Peyer's patch (tissue), 4 donors: ENCODE results near the gene KRT72.

Experiments
- POLR2A ChIP-seq, 2 donors: fragments of 450-650 bp; IDR thresholded peaks; one replicate each; pipeline ENCODE4 v1.5.1; 2017; ENCODE audit warnings: antibody characterized with exemption in 2 of 2, mild to moderate bottlenecking in 2 of 2, moderate library complexity in 2 of 2
- TF ChIP-seq, protein P1 (sequence below), 6 experiments: fragments of 450-650 bp in 4 of 6; fragments of 200-600 bp in 2 of 6; sonication (generic) in 1 of 6; IDR thresholded peaks; one replicate each; pipeline ENCODE4 v1.5.1; 2017 to 2019; ENCODE audit warnings: antibody characterized with exemption in 6 of 6, mild to moderate bottlenecking in 3 of 6, moderate library complexity in 1 of 6

DNA sequence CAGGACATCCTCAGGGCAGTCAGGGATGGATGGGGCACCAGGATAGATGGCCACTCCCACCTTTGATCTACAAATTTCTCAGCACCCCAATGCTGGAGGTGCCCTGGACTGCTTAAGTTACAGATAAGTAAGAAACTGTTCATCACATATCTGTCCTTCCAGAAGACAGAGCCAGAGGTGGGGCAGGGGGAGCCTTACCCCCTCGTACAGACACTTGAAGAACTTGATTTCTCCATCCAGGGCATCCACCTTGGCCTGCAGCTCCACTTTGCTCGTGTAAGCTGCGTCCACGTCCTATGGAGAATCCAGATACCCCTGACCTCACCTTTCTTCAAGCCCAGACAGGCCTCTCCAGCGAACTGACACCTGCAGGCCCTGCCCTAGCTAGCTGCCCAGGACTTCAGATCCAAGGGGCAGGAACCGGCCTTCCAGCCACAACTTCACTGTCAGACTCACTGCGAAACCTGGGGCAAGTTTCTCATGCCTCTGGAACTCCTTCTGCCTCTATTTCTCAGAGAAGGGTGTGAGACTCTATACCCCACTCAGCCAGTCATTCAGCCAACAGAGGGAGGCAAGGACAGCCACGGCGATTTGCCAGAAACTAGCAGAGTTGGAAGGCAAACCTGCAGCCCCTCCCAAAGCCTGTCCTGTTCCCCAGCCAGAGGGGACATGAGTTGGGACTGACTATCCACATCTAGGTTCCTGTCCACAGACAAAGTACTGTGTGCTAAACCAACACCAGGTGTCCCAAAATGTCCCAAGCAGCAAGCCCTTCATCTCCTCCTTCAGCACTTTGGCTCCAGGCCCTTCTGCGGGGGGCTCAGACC is 13.3 kb upstream of the KRT72 start:
- TF ChIP-seq, protein P1, sequence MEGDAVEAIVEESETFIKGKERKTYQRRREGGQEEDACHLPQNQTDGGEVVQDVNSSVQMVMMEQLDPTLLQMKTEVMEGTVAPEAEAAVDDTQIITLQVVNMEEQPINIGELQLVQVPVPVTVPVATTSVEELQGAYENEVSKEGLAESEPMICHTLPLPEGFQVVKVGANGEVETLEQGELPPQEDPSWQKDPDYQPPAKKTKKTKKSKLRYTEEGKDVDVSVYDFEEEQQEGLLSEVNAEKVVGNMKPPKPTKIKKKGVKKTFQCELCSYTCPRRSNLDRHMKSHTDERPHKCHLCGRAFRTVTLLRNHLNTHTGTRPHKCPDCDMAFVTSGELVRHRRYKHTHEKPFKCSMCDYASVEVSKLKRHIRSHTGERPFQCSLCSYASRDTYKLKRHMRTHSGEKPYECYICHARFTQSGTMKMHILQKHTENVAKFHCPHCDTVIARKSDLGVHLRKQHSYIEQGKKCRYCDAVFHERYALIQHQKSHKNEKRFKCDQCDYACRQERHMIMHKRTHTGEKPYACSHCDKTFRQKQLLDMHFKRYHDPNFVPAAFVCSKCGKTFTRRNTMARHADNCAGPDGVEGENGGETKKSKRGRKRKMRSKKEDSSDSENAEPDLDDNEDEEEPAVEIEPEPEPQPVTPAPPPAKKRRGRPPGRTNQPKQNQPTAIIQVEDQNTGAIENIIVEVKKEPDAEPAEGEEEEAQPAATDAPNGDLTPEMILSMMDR (IDR thresholded peaks at IDR 0.05): no peak
- TF ChIP-seq POLR2A (IDR thresholded peaks at IDR 0.05): no peak
